Testis (tissue), 2 donors: ENCODE data around the gene CD27.

ENCODE experiments used
- CTCF ChIP-seq, 3 experiments: fragments of 450-650 bp in 2 of 3; fragments of 200-600 bp in 1 of 3; sonication (generic) in 1 of 3; IDR thresholded peaks; one replicate each; pipeline ENCODE4 v1.5.1; 2016 to 2019; ENCODE audit warnings: antibody characterized with exemption in 3 of 3, mild to moderate bottlenecking in 2 of 3, moderate library complexity in 1 of 3
- POLR2A ChIP-seq: fragments of 450-650 bp; IDR thresholded peaks from one replicate; pipeline ENCODE4 v1.6.1; 2017; ENCODE audit warnings: antibody characterized with exemption, mild to moderate bottlenecking, moderate library complexity

GRCh38 chr12:6399884-6400644 is 44.7 kb upstream of the CD27 start:
- no peak for TF ChIP-seq CTCF (IDR thresholded peaks at IDR 0.05)
- TF ChIP-seq POLR2A, result no peak
